H1 (cell line): ENCODE data around the gene UPK1B. TPM values are rescaled to one million over a fixed set of nuclear protein-coding genes. Genes with fewer than 3 reads are reported as not detected.

ENCODE experiments used
- KDM4A ChIP-seq: IDR thresholded peaks from one replicate; pipeline ENCODE4 v1.7.1; 2012; ENCODE audit warnings: low read depth, mild to moderate bottlenecking, moderate library complexity, low read length, inconsistent platforms; ENCODE audit not compliant: severe bottlenecking
- SUZ12 ChIP-seq: fragments of 200-600 bp; sonication (generic); IDR thresholded peaks from 2 replicates; pipeline ENCODE4 v1.6.1; 2012; ENCODE audit warnings: mild to moderate bottlenecking, inconsistent platforms, low read length, moderate library complexity, mixed read lengths
- polyA plus RNA-seq, 7 experiments: library from polyadenylated mRNA; depleted of rRNA in 3 of 7; stranded (reverse) in 5 of 7; unstranded in 2 of 7; fragments of >200 nt in 5 of 7; fragments of 200-250 nt in 2 of 7; gene quantifications; 1 replicate in 5 of 7; 2 replicates in 1 of 7; 4 replicates in 1 of 7; pipeline versions ENCODE4 v1.2.1 to v1.2.3, GENCODE V29; 2011 to 2013; ENCODE audit warnings: missing spikeins in 2 of 7, mixed read lengths in 2 of 7
- total RNA-seq: library from RNA; stranded (reverse); fragmentation: NEBNext Ultra II Directional; extraction: Animal tissue kit (Norgen Biotek cat#: 25700); gene quantifications from 2 replicates; pipeline ENCODE4 v1.2.1, GENCODE V29; 2021

UPK1B gene
- total and polyA plus RNA-seq, 2 of the 8 experiments (the other 6 are each of a cell fraction or from before 2014, with no cell fraction given): 0.67 to 0.68 TPM

DNA sequence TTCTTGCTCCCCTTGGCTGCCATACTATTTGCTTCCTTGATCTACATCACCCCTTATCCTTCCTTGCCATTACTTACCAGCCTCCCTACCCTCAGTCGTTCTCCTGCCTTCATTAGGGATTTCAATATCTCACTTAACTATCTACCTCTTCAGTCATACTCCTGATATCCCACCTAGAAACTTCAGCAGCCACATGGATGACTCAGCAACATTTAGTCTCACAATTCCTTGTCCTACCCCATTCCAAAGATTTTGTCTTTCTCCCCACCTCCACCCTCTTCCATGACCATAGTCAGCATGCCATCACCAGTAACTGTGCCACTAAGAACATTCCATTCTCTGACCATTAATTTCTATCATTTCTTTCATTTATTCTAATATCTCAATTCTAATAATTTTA lies 18.4 kb downstream of the UPK1B start (continued):
- TF ChIP-seq KDM4A (no peak), SUZ12 (no peak)
- TF ChIP-seq, all 59 proteins: peak for 0
